GM19467 (cell line): ENCODE results near the gene ATP1A3.

Source experiments
- ATAC-seq: cut with Tn5 transposase; IDR thresholded peaks from one replicate; pipeline ENCODE4 v1.9.1; 2021; ENCODE audit warnings: mild to moderate bottlenecking, moderate library complexity; ENCODE audit not compliant: unreplicated experiment

ATP1A3 gene

DNA sequence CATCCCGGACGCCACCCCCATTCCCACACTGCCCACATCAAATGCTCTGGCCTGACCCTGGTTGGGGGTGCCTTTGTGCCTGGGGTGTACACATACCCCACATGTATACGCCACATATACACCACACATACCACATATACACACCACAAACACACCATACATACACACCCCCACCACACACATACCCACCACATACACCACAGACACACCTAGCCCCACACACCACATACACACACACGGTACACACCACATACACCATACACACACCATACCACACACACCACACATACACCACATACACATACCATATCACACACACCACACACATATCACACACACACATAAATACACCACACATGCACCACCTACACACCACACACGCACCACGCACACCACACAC is 75.9 kb downstream of the ATP1A3 start:
- ATAC-seq, result no peak

DNA sequence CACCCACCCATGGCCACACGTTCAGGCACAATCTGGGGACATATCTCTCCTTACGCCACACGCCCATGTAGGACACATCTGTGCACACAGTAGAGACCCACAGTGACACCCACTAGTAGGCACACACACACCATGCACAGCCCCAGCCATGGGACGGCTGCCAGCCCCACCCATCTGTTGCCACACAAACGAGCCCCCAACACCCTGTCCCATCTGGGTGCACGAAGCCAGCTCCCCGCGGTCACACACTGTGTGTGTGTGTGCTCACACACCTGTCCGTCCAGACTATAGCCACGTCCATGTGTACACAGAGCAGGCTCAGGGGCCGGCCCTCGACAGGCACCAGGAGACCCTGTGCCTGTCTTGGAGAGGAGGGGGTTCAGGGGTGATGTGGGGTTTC is 76.4 kb downstream of the ATP1A3 start:
- ATAC-seq, result no peak
